ENCODE results near the gene RPS29. TPM values are rescaled to one million over a fixed set of nuclear protein-coding genes. Genes with fewer than 3 reads are reported as not detected.

RPS29 gene
- total and polyA plus RNA-seq, 8 donors, result 422 to 7,374 (median 3,536) TPM

DNA sequence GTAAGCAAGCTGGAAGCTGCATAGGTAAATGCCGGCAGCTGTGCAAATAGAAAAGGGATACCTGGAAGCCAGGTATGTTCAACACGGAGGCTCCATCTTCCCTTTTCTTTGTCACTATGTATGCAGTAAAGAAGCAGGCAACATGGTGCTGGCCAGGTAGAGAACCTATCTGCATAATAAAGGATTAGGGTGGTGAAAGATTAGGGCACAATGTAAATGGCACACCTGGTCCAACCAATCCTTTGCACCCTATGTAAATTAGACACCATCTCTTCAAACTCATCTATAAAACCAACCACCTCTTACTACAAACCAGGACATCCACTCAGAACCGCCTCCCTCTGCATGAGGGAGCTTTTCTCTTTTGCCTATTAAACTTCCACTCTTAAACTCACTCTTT is 32.3 kb downstream of the RPS29 start:
- WGBS, 5 donors, result 50 to 59% (median 53%) methylated on average over 3 of the region's 3 CpGs
- Histone ChIP-seq H3K27ac (no peak overlapping the region), H3K36me3 (no peaks in the 10 kb centered on the region), H3K9me3 (no peaks in the 10 kb centered on the region), H3K27me3 (no peaks in the 10 kb centered on the region), H3K4me3 (no peak overlapping the region), H3K4me1 (no peaks in the 10 kb centered on the region)
- intact Hi-C loops (cut with DNase I; ENCODE audit: low total_unique reads), result no loop called here
- DNase-seq, result no peak
- no peak for TF ChIP-seq POLR2AphosphoS5 (IDR thresholded peaks at IDR 0.05)
- no peak for TF ChIP-seq EP300 (IDR thresholded peaks at IDR 0.05)
- no peak for TF ChIP-seq POLR2A (IDR thresholded peaks at IDR 0.05)
- TF ChIP-seq, protein P1, sequence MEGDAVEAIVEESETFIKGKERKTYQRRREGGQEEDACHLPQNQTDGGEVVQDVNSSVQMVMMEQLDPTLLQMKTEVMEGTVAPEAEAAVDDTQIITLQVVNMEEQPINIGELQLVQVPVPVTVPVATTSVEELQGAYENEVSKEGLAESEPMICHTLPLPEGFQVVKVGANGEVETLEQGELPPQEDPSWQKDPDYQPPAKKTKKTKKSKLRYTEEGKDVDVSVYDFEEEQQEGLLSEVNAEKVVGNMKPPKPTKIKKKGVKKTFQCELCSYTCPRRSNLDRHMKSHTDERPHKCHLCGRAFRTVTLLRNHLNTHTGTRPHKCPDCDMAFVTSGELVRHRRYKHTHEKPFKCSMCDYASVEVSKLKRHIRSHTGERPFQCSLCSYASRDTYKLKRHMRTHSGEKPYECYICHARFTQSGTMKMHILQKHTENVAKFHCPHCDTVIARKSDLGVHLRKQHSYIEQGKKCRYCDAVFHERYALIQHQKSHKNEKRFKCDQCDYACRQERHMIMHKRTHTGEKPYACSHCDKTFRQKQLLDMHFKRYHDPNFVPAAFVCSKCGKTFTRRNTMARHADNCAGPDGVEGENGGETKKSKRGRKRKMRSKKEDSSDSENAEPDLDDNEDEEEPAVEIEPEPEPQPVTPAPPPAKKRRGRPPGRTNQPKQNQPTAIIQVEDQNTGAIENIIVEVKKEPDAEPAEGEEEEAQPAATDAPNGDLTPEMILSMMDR (IDR thresholded peaks at IDR 0.05), result no peak

DNA sequence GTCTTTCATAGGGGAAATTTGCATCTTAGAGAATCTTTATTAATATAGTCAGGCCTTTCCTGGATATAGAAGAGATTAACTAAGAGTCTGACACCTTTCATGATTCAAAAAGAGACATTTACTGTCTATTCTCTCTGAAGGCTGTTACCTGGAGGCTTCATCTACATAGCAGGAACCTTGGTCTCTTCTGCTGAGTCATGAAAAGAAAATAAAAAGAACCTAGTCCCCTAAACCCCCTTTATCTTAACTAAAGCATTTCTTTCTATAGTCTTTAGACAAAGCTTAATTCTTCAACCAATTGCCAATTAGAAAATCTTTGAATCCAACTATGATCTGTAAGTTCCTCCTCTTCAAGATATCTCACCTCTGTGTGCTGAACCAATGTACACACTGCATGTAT is 33.1 kb downstream of the RPS29 start:
- no peak overlapping the region for H3K27ac ChIP-seq
- H3K36me3 ChIP-seq, result no peaks in the 10 kb centered on the region
- H3K4me3 ChIP-seq, result no peak overlapping the region
- H3K27me3 ChIP-seq, result no peaks in the 10 kb centered on the region
- no peaks in the 10 kb centered on the region for H3K4me1 ChIP-seq
- H3K9me3 ChIP-seq, result no peaks in the 10 kb centered on the region
- intact Hi-C loops (cut with DNase I; ENCODE audit: low total_unique reads), result no loop called here
- no peak for DNase-seq
- TF ChIP-seq POLR2A (IDR thresholded peaks at IDR 0.05) (no peak), POLR2AphosphoS5 (IDR thresholded peaks at IDR 0.05) (no peak), EP300 (IDR thresholded peaks at IDR 0.05) (no peak)
- TF ChIP-seq, protein P1 (IDR thresholded peaks at IDR 0.05), result no peak

DNA sequence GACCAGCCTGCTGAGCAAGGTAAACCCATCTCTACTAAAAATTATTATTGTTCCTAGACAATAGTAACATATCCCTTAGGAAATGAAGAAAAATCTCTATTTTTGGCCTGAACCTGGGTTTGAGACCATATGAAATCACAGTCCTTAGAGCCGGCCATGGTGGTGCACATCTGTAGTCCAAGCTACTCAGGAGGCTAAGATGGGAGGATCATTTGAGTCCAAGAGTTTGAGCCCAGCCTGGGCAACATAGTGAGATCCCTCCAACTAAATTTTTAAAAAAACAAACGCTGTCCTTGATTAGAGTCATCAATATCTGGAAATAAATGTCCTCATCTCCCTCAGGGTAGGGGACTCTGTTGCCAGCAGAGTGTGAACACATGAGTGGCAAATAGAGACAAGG is 34.6 kb downstream of the RPS29 start:
- intact Hi-C loops (cut with DNase I; ENCODE audit: low total_unique reads), result no loop called here
- no peak for DNase-seq
- Histone ChIP-seq H3K27ac (no peak overlapping the region), H3K4me3 (no peak overlapping the region), H3K36me3 (no peaks in the 10 kb centered on the region), H3K9me3 (no peaks in the 10 kb centered on the region), H3K27me3 (no peaks in the 10 kb centered on the region), H3K4me1 (no peaks in the 10 kb centered on the region)
- no peak for TF ChIP-seq POLR2A (IDR thresholded peaks at IDR 0.05)
- TF ChIP-seq POLR2AphosphoS5 (IDR thresholded peaks at IDR 0.05), result no peak
- no peak for TF ChIP-seq EP300 (IDR thresholded peaks at IDR 0.05)
- TF ChIP-seq, protein P1 (IDR thresholded peaks at IDR 0.05), result no peak
- WGBS, 5 donors, result 83 to 93% (median 90%) methylated on average over 2 of the region's 2 CpGs

DNA sequence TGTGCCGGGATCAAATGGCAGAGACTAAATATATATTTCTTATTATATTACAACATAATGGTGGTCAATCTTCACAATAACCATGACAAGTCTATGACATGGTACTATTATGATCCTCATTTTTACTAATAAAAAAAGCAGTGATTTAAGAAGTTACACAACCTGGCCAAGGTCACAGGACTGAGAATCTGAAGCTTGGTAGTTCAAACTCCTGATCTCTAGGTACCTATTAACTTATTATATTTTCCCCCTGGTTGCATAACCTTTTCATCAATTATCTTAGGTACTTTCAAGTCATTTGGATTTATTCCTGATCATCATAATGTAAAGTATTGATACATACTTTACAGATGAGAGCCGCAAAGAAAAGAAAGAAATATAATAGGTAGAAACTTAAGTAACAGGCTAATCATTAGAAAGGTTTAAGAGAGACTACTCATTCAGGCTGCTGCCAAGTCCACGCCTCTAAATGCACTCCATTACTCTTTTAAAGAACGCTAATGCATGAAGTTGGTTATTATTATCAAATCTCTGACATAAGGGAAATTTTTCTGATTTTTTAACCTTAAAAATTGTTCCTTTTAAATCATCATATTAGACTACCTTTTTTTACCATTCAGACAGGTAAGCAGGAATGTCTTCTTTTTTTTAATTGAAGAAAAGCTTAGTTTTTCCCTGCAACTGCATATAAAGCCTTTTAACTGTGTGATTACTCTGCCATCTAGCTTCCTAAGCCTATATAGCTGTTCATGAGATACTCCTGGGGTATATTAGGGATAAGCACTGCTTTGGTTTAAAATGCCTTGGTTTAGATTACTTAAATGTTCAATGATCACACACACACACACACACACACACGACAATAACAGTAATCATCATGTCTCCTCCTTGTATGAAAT is 35.6 kb downstream of the RPS29 start:
- Histone ChIP-seq H3K36me3 (no peaks in the 10 kb centered on the region), H3K4me1 (no peaks in the 10 kb centered on the region), H3K27ac (no peak overlapping the region), H3K4me3 (no peak overlapping the region), H3K27me3 (no peaks in the 10 kb centered on the region), H3K9me3 (no peaks in the 10 kb centered on the region)
- intact Hi-C loops (cut with DNase I; ENCODE audit: low total_unique reads), result no loop called here
- 56 to 69% (median 59%) methylated on average over 5 of the region's 5 CpGs for WGBS, 5 donors
- no peak for TF ChIP-seq POLR2AphosphoS5 (IDR thresholded peaks at IDR 0.05)
- TF ChIP-seq, protein P1 (IDR thresholded peaks at IDR 0.05), result peak in 1 of 7 experiments; percentile 11
- peak in 1 of 2 donors; percentile 20 for DNase-seq

All from stomach (tissue), 9 donors.